GM21381 (cell line): Measurements from ENCODE around the gene COG3.

ENCODE experiments used
- ATAC-seq: cut with Tn5 transposase; IDR thresholded peaks from one replicate; pipeline ENCODE4 v1.9.1; 2021; ENCODE audit warnings: mild to moderate bottlenecking, moderate library complexity; ENCODE audit not compliant: unreplicated experiment

Gene COG3

DNA sequence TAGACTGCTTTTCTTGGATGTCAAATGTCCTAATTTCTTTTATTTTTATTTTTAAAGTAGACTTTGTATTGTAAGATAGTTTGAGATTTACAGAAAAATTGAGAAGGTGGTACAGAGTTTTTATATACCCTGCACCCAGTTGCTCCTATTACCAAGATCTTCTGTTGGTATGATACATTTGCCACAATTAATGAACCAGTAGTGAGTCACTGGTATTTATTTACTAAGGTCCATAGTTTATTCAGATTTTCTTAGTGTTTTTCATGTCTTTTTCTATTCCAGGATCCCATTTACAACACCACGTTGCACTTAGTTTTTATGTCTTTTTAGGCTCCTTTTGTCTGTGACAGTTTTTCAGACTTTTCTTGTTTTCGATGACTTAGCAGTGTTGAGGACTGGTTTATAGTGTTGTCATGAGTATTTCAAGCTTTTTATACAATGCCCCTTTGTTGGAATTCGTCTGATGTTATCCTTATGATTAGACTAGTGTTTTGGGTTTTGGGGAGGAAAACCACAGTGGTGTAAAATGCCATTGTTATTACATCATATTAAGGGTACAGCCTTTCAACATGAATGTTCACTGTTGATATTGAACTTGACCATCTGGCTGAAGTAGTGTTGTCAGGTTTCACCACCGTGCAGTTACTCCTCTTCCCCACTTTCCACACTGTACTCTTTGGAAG, 35.9 kb downstream of the COG3 start:
- ATAC-seq = no peak

DNA sequence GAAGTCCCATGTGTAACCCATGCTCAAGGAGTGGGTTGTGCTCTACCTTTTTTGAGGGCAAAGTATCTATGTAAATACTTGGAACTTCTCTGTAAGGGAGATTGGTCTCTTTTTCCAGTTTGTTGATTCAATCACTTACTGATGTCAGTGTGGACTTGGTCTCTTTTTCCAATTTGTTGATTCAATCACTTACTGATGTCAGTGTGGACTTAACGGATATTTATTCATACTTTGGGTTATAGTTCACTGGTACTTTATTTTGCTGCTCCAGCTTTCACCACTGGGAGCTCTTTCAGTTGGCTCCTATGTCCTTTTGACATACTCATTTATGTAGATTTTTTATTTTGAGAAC, 36.4 kb downstream of the COG3 start:
- ATAC-seq = no peak

DNA sequence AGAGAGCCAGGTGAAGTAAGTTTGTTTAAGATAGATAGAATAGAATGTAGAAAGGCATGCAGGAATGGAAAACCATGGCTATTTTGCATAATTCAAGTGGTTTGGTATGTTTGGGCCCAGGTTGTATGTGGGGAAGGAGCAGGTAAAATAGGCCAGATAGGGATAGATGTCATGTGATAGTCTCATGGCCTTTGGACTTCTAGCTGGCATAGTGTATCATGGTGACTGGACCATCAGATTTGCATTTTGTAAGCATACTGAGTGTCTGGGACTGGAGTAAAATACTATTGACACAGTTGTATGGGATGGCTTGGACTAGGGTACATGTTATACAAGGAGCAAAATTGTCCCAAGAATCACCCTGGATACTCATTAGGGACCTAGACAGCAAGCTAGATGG, 38.9 kb downstream of the COG3 start:
- ATAC-seq = no peak

DNA sequence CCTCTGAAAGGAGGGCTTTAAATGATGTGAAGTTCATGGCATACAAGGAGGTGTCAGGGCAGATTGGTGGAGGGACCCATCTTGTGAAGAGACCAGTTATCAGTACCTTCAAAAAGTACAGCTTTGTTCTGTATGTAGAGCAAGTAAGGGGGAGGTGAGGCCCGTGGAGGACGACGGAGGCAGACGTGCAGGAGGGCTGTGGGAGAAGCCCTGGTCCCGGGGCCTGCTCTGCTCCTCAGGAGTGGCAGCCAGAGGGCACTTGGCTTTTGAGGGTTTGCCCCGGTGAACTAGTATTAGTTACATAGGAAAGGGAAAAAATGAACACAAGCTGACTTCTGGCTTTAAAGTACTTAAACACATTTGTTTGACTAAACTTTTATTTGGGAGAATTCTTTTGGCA, 42.1 kb downstream of the COG3 start:
- ATAC-seq = no peak

DNA sequence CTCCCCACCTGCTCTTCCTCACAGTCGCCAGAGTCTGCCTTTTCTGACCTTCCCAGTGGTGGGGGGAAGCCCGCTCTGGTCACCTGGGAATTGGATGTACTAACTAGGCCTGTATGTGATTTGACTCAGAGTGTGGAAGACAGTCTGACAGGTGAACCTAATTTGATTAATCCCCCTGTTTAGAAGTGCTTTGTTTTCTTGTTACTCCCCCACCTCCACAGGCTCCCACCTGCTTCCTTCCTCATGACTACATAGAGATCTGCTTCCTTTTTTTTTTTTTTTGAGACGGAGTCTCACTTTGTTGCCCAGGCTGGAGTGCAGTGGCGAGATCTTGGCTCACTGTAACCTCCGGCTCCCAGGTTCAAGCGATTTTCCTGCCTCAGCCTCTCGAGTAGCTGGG, 44.0 kb downstream of the COG3 start:
- no peak for ATAC-seq

DNA sequence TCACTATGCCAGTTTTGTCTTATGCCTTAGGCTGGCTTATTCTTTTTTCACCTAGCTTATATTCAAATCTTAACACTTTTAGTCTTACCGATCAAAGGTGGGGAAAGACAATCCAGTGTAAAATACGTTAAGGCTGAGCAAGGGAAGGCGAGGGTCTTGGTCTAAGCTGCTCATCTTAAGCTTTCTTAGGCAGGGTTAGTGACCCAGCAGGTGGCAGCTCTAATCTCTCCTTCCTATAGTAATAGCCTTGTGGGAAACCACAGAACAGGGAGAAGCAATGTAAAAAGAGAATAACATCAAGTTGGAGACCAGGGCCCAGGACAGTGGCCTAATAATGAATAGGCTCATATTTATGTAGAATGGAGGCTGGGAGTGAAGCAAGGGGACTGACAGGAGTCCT, 45.9 kb downstream of the COG3 start:
- ATAC-seq = no peak

DNA sequence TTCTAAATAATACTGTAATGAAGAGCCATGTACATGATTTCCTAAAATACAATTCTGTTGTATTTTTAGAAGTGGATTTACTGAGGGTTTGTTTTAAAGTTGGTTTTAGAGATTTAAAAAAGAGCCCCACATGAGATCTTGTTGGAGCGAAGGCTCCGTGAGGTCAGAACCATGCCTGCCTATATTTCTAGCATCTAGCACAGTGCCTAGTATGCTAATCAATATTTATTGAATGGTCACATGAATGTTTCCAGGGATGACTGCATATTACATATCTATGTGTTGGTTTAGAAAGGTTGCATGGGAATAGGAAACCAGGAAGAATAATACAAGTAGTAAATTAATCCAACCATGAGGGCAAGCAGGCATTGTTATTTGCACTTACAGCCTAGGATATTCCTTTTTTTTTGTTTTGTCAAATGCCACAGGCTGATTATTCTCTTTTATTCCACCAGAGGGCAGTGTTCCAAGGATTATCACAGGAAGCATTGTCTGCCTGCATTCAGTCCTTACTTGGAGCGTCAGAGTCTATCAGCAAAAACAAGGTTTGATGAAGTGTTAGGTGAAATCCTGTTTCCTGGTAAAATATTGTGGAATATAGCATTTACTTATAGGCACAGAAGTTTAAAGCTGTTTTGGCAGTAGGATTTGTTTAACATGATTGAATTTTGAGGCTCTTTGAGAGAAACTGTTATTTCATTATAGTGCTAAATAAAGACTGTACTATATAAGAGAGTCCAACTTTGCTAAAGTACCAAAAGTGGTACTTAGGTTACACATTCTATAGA, 46.8 kb downstream of the COG3 start:
- no peak for ATAC-seq

DNA sequence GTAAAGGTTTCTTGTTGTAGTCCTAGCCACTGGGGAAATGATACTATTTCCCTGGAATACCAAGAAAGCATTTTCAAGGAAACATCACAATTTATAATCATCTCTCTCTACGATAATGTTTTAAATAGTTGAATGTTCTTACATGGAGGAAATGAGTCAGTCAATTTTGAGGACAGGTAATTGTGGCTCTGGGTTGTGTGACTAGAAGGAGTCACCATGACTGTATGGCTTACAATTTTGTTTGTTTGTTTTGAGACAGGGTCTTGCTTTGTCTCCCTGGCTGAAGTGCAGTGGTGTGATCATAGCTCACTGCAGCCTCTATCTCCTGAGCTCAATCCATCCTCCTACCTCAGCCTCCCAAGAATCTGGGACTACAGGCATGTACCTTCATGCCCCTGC, 47.4 kb downstream of the COG3 start:
- ATAC-seq = no peak

DNA sequence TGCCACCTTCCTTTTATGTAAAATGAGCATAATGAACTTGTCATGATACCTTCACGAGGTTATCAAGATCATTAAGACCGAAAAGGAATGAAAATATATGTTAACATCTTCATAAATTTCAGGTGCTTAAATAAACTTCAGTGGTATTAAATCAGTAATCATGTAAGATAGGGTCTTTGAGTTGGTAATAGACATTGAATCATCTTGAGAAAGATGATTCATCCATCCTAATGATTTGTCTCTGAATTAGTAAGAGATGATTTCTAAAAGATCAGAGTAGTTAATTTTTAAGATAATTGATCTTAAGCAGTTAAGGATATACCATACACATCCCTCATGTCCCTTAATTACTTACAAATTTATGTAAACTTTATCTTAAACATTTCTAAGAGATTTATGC, 52.0 kb downstream of the COG3 start:
- no peak for ATAC-seq

DNA sequence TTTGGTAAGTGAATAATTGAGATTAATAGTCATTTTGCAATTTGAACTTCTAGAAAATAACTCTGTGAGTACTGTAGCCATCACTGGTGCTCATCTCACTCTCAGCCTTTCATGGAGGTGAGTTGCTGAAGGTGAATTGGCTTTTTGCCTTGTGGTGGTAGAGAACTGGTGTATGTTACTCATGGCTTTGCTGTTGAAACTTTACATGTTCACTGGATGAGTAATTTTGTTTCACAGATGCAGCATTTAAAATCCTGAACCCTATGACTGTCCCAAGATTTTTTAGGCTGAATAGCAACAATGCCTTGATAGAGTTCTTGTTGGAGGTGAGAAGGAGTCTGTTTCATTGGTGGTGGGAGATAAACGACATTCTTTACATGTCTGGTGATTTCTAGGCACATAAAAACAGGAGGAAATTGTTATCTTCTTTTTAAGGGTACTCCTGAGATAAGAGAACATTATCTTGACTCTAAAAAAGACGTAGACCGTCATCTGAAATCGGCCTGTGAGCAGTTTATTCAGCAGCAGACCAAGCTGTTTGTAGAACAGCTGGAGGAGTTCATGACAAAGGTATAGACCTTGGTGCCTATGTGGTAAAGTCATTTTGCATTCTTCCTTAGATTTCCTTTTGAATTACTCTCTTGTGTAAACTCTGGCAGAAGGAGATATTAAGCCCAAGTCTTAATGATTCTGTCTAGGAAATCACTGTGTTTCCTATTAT, 53.9 kb downstream of the COG3 start:
- ATAC-seq = no peak

DNA sequence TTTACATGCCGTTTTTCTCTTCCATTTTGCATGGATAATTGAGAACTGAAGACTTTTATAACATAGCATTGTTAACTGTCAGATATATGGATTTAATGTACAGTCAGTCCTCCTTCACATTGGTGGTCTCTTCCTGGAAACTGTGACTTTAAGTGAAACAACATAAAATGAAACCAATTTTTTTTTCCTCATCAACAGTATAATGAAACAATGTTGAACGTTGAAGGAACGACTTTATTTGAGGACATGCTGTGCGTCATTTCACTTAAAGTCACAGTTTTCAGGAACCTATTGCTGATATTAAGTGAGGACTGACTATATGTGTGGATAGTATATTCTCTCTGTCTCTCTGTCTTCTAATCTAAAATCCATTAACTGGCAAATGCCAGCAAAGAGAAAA, 54.8 kb downstream of the COG3 start:
- ATAC-seq = no peak

DNA sequence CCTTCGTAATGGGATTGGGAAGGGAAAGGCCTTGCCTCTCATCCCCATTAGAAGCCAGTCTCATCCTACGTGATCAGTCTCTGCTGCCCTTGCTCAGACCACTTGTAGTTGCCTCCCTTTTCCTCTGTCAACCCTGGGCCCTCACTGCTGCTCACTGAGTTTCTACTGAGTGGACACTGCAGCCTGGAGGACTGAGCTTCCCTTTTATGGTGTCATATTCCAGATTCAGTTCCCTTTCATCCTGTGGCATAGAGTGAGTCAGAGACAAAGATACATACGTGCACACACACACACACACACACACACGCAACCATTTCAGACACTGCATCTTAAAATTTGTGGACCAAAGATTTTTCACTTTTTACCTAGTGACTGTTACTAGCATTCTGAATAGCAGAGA, 56.6 kb downstream of the COG3 start:
- no peak for ATAC-seq

DNA sequence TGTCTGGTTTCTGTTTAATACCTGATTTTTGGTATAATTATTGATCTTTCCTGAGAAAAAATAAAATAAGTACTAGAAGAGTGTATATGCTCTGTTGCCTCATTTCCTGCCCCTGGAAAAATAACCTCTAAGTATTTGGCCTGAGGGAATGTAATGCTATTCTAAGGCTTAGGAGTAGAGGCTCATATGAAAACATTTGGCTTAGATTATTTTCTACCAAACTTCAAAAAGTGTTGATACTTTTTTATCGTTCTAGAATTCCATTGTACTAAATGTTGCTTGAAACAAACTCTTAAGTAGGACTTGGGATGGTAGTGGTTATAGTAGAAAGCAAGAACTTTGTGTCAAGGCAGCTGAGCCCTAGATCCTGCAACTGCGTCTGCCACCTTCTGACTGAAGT, 57.8 kb downstream of the COG3 start:
- no peak for ATAC-seq

DNA sequence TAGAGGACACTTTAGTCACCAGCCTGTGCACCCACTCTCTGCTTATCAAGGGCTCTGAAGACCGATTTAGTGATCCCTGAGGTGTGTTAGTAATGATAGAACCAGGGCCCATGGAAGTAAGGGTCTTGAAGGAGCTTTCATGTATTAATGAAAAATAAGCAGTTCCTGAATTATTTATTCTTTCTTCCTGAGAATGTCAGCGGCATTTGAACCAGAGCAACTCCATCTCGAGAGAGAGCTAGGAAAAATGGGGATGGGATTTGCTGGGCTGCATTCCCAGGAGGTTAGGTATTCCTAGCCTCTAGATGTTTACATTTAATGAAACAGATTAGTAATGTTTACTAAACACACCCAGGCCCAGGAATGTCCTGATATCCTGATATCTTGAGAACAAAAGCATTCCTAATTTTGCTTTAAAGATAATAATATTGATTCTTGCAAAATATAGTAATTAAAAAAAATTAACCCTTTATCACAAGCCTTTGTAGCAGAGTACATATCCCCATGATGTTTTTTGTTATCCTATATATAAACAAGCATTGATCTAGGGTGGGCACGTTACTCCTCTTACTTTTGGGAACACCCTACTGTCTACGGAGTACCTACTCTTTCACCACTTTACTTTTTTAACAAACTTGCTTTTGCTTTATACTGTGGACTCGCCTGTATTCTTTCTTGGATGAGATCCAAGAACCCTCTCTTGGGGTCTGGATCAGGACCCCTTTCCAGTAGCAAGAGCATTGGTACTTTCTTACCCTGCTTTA, 63.1 kb downstream of the COG3 start:
- ATAC-seq = no peak

DNA sequence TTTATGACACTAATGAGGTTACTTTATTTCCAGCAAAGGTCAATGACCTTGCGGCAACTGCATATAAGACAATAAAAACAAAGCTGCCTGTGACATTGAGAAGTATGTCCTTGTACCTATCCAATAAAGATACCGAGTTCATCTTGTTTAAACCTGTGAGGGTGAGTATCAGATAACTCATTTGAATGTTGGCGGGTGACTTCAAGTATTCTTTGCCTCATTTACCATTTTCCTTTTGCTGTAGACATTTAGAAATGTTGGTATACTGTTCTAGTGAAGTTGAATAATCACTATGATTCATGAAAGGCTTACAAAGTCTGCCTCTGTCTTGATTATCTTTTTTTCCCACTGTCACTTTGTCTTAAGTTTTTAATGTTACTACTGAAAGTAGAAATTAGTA, 65.0 kb downstream of the COG3 start:
- ATAC-seq = no peak

DNA sequence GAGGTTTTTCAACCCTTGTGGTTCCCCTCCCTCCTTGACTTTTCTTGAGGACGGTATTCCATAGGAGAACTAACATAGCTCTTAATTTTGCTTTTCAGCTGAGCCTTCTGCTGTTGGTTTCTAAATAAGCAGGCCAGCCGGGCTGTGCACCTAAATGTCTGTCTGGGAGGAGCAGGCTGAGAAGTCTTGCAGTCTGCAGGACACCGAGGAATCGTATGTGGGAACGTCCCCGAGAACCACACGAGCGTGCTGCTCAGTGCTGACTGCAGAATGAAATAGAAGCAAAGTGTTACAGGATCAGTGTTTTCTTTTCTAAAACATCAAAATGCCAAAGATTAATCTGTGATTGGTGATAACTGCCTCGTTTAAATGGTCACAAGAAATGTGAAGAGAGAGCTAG, 69.9 kb downstream of the COG3 start:
- ATAC-seq = no peak

DNA sequence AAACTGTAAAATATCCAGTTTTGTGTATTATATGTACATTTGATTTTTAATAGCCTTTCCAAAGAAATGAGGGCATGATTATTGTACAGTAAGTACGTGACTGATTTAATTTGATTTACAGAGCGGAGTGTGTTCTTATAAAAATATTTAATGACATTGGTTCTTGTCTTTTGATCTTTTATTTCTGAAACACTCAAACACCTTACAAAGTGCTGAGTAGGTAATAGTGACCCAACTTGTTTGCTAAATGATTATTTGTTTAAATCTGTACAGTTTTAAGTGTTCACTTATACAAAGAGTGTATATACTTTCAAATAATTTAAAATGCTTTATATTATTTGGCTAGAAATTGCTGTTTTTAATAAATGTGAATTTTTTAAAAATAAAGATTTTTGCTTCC, 71.5 kb downstream of the COG3 start:
- no peak for ATAC-seq

DNA sequence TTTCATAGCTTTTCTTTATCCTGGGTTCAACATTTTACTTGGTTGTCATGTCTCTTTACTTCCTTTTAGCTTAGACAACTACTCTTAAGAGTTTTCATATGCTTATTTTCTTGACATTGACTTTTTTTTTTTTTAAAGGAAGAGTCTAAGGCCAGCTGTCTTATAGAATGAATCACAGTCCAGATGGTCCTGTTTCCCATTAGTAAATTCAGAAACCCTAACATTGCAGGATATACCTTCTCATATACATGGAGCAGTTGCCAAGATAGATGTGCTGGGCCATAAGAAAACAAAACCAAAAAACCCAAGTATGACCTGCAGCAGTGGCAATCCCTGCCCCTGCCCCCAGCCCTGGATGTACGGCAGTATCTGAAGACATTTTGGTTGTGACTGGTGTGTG, 72.8 kb downstream of the COG3 start:
- ATAC-seq = no peak

DNA sequence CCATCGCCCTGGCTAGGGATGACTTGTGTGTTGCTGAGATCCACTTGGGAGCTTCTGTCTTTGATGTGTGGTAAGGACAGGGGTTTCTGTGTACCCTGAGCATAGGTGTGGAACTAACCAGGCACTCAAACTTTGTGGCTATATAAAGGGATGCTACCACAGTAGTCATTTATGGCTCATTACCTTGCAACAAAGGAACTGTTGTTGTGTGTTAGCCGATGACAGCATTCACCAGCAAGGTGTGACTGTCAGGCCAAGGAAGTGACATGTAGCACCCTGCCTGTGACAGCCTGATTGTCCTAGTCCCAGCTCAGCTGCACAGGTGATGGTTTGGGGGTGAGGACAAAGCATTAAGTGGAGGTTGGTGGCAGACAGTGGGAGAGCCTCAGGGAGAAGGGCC, 73.6 kb downstream of the COG3 start:
- no peak for ATAC-seq

DNA sequence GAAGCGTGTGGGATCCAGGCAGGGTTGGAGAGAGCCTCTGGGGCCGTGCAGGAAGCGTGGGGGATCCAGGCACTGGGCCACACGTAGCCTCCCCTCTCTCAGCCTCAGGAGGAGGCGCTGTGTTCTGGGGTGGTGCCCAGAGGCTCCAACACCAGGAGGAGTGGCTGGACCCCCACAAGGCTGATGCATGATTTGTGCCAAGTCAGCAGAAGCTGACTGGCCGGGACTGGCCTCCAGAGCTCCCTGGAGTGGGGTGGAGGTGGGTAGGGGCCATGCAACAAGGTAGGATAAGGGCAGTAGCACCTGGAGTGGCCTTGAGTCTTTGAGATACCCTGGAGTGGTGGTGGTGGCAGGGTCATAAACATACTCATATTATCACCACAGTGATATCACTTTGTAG, 75.5 kb downstream of the COG3 start:
- ATAC-seq = no peak

DNA sequence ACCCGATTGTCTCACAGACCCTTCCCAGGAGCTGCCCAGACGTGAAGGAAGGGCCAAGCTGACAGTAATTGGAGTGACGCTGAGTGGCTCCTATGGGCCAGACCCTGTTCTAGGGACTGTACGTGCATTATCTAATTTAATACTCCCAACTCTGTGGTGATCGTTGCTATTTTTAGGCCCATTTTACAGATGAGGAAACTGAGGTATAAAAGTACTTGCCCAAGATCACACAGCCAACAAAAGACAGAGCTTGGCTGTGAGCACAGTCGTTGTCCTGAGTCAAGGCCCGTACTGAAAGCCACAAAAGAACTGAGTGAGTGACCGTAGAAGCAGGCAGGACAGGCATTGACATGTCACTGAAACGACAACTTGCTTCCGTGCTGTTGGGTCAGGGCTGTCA, 76.1 kb downstream of the COG3 start:
- ATAC-seq = no peak

DNA sequence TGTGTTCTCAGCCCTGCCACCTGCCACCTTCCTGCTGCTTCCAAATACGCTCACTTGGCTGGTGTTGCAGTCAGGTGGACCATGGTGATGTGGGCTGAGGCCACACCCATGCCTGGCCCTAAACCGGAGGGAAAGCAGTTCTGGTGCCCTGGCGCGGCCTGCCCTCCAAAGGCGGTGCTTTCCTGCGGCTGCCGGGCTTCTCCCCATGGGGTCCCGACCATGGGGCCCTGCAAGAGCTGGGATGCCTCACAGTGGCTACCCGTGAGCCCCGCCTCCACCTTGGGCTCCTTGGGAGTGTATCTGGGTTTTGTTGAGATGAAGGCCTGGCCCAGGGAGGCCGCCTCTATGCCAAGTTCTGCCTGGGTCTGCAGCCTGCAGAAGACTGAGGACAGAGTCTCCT, 77.1 kb downstream of the COG3 start:
- no peak for ATAC-seq
